Choroid plexus epithelial cell (primary cell): ENCODE measurements around the gene KCNMA1.

Experiments used
- DNase-seq: peaks from one replicate; pipeline ENCODE4 v3.0.0-alpha.2; 2010; ENCODE audit warnings: low read depth
- H3K4me3 ChIP-seq: 2 replicates; pipeline ENCODE4 v1.5.1; 2011; ENCODE audit warnings: low read depth, mild to moderate bottlenecking, control low read depth, low read length, moderate library complexity
- TF ChIP-seq, protein P1 (sequence below): conservative IDR thresholded peaks from 2 replicates; pipeline ENCODE4 v1.5.1; 2011; ENCODE audit warnings: low read depth, mild to moderate bottlenecking, control low read depth, inconsistent platforms, low read length, moderate library complexity

KCNMA1 gene

GRCh38 chr10:77072361-77072835, 565.2 kb downstream of the KCNMA1 start:
- TF ChIP-seq, protein P1, sequence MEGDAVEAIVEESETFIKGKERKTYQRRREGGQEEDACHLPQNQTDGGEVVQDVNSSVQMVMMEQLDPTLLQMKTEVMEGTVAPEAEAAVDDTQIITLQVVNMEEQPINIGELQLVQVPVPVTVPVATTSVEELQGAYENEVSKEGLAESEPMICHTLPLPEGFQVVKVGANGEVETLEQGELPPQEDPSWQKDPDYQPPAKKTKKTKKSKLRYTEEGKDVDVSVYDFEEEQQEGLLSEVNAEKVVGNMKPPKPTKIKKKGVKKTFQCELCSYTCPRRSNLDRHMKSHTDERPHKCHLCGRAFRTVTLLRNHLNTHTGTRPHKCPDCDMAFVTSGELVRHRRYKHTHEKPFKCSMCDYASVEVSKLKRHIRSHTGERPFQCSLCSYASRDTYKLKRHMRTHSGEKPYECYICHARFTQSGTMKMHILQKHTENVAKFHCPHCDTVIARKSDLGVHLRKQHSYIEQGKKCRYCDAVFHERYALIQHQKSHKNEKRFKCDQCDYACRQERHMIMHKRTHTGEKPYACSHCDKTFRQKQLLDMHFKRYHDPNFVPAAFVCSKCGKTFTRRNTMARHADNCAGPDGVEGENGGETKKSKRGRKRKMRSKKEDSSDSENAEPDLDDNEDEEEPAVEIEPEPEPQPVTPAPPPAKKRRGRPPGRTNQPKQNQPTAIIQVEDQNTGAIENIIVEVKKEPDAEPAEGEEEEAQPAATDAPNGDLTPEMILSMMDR, result no peak
- no peak for DNase-seq
- H3K4me3 ChIP-seq, result no peak overlapping the region

- no peak for DNase-seq
- TF ChIP-seq, protein P1, result no peak
- no peak overlapping the region for H3K4me3 ChIP-seq
Observed at GRCh38 chr10:77071956-77072355, 565.7 kb downstream of the KCNMA1 start.

DNA sequence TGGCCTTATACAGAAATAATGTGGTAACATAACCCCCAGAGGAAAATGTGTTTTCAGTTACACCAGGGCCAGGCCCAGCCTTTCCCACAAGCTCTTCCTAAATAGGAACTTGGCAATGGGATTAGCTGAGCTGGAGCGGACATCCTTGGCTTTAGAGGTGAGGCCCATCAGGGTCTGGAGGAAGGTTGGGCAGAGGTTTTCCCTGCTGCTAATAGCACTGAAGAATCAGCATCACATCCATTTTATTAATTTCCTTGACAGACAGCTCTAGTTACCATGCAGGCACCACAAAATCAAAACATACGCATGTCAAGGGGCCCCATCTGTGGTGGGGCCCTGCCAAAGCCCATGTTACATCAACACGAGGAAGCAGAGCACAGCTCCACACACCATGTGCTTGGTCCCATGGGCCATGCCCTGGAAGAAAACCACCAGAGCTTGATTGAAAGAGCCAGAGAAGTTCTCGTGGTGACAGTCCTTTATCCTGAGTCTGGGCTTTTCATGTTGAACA, 566.6 kb downstream of the KCNMA1 start:
- TF ChIP-seq, protein P1, result no peak
- H3K4me3 ChIP-seq, result no peak overlapping the region
- no peak for DNase-seq

GRCh38 chr10:77070346-77070745, 567.3 kb downstream of the KCNMA1 start:
- DNase-seq, result no peak
- TF ChIP-seq, protein P1, result no peak
- H3K4me3 ChIP-seq, result no peak overlapping the region

DNA sequence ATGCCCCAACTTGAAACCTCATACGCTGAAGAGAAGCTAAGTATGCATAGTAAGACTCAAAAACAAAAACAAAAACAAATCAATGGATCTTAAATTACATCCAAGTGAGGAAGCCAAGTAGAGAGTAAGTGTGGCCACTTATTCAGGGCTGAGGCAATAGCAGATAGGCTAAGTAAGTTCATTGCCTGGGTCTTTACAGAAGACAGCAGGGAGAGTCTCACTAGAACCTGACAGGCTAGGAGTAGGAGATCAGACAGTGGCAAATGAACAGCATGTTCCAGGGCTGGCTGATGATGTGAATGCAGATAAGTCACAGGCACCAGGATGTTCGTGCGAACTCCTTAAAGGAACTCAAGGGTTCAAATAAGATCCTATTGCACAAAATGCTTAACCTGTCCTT, 568.6 kb downstream of the KCNMA1 start:
- TF ChIP-seq, protein P1, result no peak
- peak; percentile 3 for DNase-seq
- H3K4me3 ChIP-seq, result no peak overlapping the region

- TF ChIP-seq, protein P1, result no peak
- no peak for DNase-seq
- no peak overlapping the region for H3K4me3 ChIP-seq
Observed at GRCh38 chr10:77068272-77068671, 569.3 kb downstream of the KCNMA1 start.

GRCh38 chr10:77062381-77062780, 575.2 kb downstream of the KCNMA1 start:
- TF ChIP-seq, protein P1, result no peak
- DNase-seq, result no peak

More at GRCh38 chr10:77062381-77062780, 575.2 kb downstream of the KCNMA1 start:
- no peak overlapping the region for H3K4me3 ChIP-seq
